Tibial nerve (tissue), 4 donors: ENCODE measurements around the gene ABCA6. TPM values are rescaled to one million over a fixed set of nuclear protein-coding genes. Genes with fewer than 3 reads are reported as not detected.

Source experiments
- DNase-seq, 2 donors: peaks; one replicate each; pipeline ENCODE4 v3.0.0-alpha.2; 2019; ENCODE audit warnings: low spot score in 2 of 2
- H3K27ac ChIP-seq, 4 donors: fragments of 200-600 bp; sonication (generic) in 3 of 4; one replicate each; pipeline ENCODE4 v1.5.1; 2017 to 2019; ENCODE audit warnings: mild to moderate bottlenecking in 1 of 4
- H3K27me3 ChIP-seq, 2 donors: fragments of 200-600 bp; sonication (generic) in 1 of 2; one replicate each; pipeline versions ENCODE4 v1.5.1 to v1.6.0; 2017 to 2019
- H3K36me3 ChIP-seq, 3 donors: fragments of 200-600 bp; sonication (generic); one replicate each; pipeline ENCODE4 v1.5.1; 2018 to 2019
- H3K4me1 ChIP-seq, 4 donors: fragments of 200-600 bp; sonication (generic) in 3 of 4; one replicate each; pipeline ENCODE4 v1.5.1; 2017 to 2019
- H3K4me3 ChIP-seq, 4 donors: fragments of 200-600 bp; sonication (generic) in 3 of 4; one replicate each; pipeline ENCODE4 v1.5.1; 2017 to 2019; ENCODE audit warnings: mild to moderate bottlenecking in 1 of 4, moderate library complexity in 1 of 4
- H3K9me3 ChIP-seq, 4 donors: fragments of 200-600 bp; sonication (generic) in 3 of 4; one replicate each; pipeline ENCODE4 v1.5.1; 2017 to 2019
- EP300 ChIP-seq, 2 donors: sonication (generic); formaldehyde crosslinking; IDR thresholded peaks; one replicate each; pipeline ENCODE4 v1.6.1; 2017; ENCODE audit warnings: antibody characterized with exemption in 2 of 2, mild to moderate bottlenecking in 1 of 2
- POLR2A ChIP-seq, 2 donors: fragments of 450-650 bp; IDR thresholded peaks; one replicate each; pipeline ENCODE4 v1.6.1; 2017; ENCODE audit warnings: antibody characterized with exemption in 2 of 2, mild to moderate bottlenecking in 2 of 2, moderate library complexity in 2 of 2
- WGBS, 2 donors: methylation state at CpG; one replicate each; pipeline ENCODE4 v1.1.5; 2018; 5-methylcytosine and 5-hydroxymethylcytosine counted together
- total RNA-seq, 4 donors: library from RNA; depleted of rRNA; stranded (reverse); fragments of >200 nt; gene quantifications; one replicate each; pipeline ENCODE4 v1.1.0, GENCODE V29; 2016
- TF ChIP-seq, protein P1 (sequence below), 5 experiments: fragments of 200-600 bp in 3 of 5; fragments of 450-650 bp in 2 of 5; sonication (generic) in 3 of 5; IDR thresholded peaks; one replicate each; pipeline ENCODE4 v1.5.1; 2016 to 2019; ENCODE audit warnings: antibody characterized with exemption in 5 of 5, mild to moderate bottlenecking in 3 of 5, moderate library complexity in 2 of 5

ABCA6 gene
- total RNA-seq, 4 donors from 2014 or later, result 218 to 308 (median 279) TPM

DNA sequence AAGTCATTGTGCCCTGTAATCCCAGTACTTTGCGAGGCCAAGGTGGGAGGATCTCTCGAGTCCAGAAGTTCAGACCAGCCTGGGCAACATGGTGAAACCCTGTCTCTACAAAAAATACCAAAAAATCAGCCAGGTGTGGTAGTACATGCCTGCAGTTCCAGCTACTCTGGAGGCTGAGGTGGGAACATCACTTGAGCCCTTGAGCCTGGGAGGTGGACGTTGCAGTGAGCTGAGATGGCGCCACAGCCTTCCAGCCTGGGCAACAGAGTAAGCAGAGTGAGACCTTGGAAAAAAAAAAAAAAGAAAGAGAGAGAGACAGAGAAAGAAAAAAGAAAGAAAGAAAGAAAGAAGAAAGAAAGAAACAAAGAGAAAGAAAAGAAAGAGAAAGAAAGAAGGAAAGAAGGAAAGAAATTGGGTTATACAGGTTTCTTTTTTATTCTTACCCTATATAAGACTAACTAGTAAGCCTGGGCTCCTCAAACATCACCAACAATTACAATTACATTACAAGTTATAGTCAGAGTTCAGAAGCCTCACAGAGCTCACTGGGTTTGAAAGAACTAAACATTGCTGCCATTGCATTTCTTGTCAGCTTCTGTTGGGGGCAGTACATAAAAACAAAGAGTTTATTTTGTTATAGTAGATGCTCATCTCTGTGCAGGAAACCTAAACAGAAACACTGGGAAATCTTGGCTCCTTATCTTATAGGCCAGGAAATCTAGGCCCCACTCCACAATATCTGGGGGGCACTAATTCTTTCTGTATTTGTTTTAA is 74.2 kb downstream of the ABCA6 start:
- no peak overlapping the region for H3K4me3 ChIP-seq
- H3K27ac ChIP-seq, result no peak overlapping the region
- 89 to 91% methylated on average over 4 of the region's 4 CpGs for WGBS, 2 donors
- no peaks in the 10 kb centered on the region for H3K9me3 ChIP-seq
- peaks cover 0 to 14% (median 0%) of the 10 kb centered on the region in 4 donors for H3K4me1 ChIP-seq
- no peaks in the 10 kb centered on the region for H3K27me3 ChIP-seq
- no peak for DNase-seq
- peaks cover 0 to 39% (median 0%) of the 10 kb centered on the region in 3 donors for H3K36me3 ChIP-seq
- TF ChIP-seq EP300 (IDR thresholded peaks at IDR 0.05) (no peak), POLR2A (IDR thresholded peaks at IDR 0.05) (no peak)
- TF ChIP-seq, protein P1, sequence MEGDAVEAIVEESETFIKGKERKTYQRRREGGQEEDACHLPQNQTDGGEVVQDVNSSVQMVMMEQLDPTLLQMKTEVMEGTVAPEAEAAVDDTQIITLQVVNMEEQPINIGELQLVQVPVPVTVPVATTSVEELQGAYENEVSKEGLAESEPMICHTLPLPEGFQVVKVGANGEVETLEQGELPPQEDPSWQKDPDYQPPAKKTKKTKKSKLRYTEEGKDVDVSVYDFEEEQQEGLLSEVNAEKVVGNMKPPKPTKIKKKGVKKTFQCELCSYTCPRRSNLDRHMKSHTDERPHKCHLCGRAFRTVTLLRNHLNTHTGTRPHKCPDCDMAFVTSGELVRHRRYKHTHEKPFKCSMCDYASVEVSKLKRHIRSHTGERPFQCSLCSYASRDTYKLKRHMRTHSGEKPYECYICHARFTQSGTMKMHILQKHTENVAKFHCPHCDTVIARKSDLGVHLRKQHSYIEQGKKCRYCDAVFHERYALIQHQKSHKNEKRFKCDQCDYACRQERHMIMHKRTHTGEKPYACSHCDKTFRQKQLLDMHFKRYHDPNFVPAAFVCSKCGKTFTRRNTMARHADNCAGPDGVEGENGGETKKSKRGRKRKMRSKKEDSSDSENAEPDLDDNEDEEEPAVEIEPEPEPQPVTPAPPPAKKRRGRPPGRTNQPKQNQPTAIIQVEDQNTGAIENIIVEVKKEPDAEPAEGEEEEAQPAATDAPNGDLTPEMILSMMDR (IDR thresholded peaks at IDR 0.05), result no peak

DNA sequence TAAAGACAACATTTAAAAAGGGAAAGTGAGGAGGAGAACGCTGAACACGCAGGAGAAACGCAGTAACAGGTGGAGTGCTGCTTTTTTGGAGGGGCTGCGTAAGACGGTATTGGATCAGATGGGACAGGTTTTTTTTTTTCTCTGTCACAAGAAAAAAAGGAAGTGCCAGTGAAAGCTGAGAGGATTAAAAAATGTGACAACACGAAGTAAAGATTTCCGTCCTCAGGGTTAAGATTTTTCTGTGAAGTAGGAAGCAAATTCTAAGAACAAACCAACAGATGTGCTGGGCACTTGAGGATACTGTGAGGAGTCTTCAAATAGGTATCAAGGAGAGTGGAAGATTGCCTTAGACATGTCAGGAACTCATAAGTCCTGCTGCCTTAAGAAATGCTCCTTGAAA is 75.2 kb downstream of the ABCA6 start:
- no peak overlapping the region for H3K4me3 ChIP-seq
- H3K27ac ChIP-seq, result no peak overlapping the region
- DNase-seq, result no peak
- no peak for TF ChIP-seq EP300 (IDR thresholded peaks at IDR 0.05)
- no peak for TF ChIP-seq POLR2A (IDR thresholded peaks at IDR 0.05)
- TF ChIP-seq, protein P1 (IDR thresholded peaks at IDR 0.05), result no peak
- H3K9me3 ChIP-seq, result no peaks in the 10 kb centered on the region
- peaks cover 0 to 31% (median 0%) of the 10 kb centered on the region in 3 donors for H3K36me3 ChIP-seq
- peaks cover 0 to 24% (median 5%) of the 10 kb centered on the region in 4 donors for H3K4me1 ChIP-seq
- no peaks in the 10 kb centered on the region for H3K27me3 ChIP-seq
- 85 to 86% methylated on average over 7 of the region's 7 CpGs for WGBS, 2 donors

DNA sequence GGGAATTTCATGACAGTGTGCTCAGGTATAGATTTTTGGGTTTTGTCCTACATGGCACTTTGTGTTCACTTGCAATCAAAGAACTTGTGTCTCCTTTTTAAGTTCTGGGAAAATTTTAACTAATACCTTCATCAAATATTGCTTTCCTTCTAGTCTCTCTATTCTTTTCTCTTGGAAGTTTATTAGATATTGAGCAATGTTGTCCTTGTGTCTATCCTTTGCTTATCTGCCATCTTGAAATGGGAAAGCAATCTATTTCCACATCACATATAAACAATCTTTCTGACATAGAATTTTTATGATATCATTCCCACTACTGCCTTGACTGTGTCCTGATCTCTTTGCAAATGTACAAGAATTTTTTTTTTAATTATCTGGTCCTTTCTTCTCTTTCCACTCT is 76.6 kb downstream of the ABCA6 start:
- no peaks in the 10 kb centered on the region for H3K27me3 ChIP-seq
- peaks cover 0 to 37% (median 10%) of the 10 kb centered on the region in 4 donors for H3K4me1 ChIP-seq
- H3K27ac ChIP-seq, result peak overlapping the region in 2 of 4 donors; percentile 6 to 56
- DNase-seq, result no peak
- H3K36me3 ChIP-seq, result peaks cover 0 to 17% (median 0%) of the 10 kb centered on the region in 3 donors
- H3K9me3 ChIP-seq, result no peaks in the 10 kb centered on the region
- TF ChIP-seq POLR2A (IDR thresholded peaks at IDR 0.05) (no peak), EP300 (IDR thresholded peaks at IDR 0.05) (no peak)
- TF ChIP-seq, protein P1 (IDR thresholded peaks at IDR 0.05), result no peak
- no peak overlapping the region for H3K4me3 ChIP-seq

GRCh38 chr17:69064476-69064875 is 77.2 kb downstream of the ABCA6 start:
- TF ChIP-seq, protein P1 (IDR thresholded peaks at IDR 0.05), result no peak
- no peak for TF ChIP-seq EP300 (IDR thresholded peaks at IDR 0.05)
- TF ChIP-seq POLR2A (IDR thresholded peaks at IDR 0.05), result no peak
- 79 to 84% methylated on average over 1 of the region's 1 CpG for WGBS, 2 donors
- Histone ChIP-seq H3K9me3 (no peaks in the 10 kb centered on the region), H3K4me1 (peaks cover 0 to 44% (median 11%) of the 10 kb centered on the region in 4 donors), H3K27ac (peak overlapping the region in 2 of 4 donors; percentile 44 to 47), H3K36me3 (peaks cover 0 to 17% (median 0%) of the 10 kb centered on the region in 3 donors), H3K4me3 (no peak overlapping the region), H3K27me3 (no peaks in the 10 kb centered on the region)
- no peak for DNase-seq

DNA sequence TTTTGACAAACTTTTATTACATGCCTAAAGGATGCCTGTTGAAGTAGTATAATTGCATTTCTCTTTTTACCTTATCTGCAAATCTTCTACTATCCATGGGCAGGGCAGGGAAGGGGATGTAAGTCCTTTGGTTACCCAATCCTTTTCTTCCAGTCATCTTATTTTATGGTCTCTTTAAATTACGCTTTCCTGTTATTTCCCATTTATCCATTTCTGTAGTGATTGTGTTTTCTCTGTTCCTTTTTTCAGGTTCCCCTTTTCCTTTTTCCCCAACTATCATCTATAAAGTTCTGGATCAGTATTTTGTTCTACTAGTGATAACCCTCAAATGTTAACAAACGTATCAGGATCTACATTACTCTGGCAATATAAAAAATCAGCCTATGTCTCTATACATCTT is 77.7 kb downstream of the ABCA6 start:
- DNase-seq, result no peak
- Histone ChIP-seq H3K9me3 (no peaks in the 10 kb centered on the region), H3K4me1 (peaks cover 0 to 46% (median 11%) of the 10 kb centered on the region in 4 donors), H3K4me3 (no peak overlapping the region), H3K27ac (peak overlapping the region in 2 of 4 donors; percentile 44 to 47), H3K36me3 (peaks cover 0 to 12% (median 0%) of the 10 kb centered on the region in 3 donors), H3K27me3 (no peaks in the 10 kb centered on the region)
- WGBS, 2 donors, result 81 to 86% methylated on average over 2 of the region's 2 CpGs
- TF ChIP-seq EP300 (IDR thresholded peaks at IDR 0.05) (no peak), POLR2A (IDR thresholded peaks at IDR 0.05) (no peak)
- TF ChIP-seq, protein P1 (IDR thresholded peaks at IDR 0.05), result no peak
